GM18508 (cell line): Measurements from ENCODE around the gene ASIC4.

Experiments used
- ATAC-seq: cut with Tn5 transposase; IDR thresholded peaks from one replicate; pipeline ENCODE4 v1.9.1; 2021; ENCODE audit warnings: moderate number of reproducible peaks; ENCODE audit not compliant: insufficient read depth, unreplicated experiment

The ASIC4 gene

DNA sequence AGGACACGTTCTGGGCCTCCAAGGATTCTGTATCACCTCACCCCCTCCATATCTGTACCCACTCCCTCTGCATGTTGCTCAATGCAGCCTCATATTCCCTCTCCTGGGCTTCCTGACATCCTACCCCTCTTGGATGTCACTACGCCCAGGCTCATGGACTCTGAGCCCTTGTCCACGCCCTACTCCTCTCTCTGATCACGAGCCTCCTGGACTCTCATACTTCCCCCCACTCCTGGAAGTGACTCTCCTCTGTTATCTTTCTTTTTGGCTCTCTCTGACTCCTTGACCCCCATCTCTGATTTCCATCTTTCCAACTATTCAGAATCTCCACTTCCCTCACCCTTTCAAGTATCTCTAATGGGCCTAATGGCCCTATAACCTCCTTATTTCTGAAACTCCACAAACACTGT lies 31.7 kb downstream of the ASIC4 start:
- no peak for ATAC-seq

DNA sequence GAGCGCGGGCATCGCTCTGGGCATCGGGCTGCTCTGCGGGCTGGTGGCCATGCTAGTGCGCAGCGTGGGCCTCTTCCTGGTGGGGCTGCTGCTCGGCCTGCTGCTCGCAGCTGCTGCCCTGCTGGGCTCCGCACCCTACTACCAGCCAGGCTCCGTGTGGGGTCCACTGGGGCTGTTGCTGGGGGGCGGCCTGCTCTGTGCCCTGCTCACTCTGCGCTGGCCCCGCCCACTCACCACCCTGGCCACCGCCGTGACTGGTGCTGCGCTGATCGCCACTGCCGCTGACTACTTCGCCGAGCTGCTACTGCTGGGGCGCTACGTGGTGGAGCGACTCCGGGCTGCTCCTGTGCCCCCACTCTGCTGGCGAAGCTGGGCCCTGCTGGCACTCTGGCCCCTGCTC lies 33.3 kb downstream of the ASIC4 start:
- ATAC-seq, result no peak

DNA sequence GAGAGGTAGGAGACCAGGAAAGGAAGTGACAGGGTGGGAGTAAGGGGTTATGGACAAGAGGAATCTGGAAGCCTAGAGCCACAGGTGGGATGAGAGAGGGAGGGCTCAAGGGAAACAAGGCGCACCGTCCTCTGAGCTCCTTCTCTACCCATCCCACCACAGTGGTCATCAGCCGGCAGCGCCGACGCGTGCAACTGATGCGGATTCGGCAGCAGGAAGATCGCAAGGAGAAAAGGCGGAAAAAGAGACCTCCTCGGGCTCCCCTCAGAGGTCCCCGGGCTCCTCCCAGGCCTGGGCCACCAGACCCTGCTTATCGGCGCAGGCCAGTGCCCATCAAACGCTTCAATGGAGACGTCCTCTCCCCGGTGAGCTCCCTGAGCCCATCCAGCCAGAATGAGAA lies 34.7 kb downstream of the ASIC4 start:
- ATAC-seq, result no peak

DNA sequence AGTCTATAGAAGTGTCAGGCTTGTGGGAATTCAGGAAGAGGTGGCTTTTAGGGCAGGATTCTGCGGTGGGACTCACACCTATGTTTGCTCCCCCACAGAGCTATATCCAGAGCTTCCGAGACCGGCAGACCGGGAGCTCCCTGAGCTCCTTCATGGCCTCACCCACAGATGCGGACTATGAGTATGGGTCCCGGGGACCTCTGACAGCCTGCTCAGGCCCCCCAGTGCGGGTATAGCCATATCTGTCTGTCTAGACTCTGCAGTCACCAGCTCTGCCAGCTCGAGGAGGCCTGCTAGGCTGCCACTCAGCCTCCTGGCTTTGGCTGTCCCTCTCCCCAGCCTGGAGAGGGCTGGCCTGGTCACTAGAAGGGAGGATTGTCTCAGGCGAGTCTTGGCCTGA lies 35.3 kb downstream of the ASIC4 start:
- no peak for ATAC-seq

DNA sequence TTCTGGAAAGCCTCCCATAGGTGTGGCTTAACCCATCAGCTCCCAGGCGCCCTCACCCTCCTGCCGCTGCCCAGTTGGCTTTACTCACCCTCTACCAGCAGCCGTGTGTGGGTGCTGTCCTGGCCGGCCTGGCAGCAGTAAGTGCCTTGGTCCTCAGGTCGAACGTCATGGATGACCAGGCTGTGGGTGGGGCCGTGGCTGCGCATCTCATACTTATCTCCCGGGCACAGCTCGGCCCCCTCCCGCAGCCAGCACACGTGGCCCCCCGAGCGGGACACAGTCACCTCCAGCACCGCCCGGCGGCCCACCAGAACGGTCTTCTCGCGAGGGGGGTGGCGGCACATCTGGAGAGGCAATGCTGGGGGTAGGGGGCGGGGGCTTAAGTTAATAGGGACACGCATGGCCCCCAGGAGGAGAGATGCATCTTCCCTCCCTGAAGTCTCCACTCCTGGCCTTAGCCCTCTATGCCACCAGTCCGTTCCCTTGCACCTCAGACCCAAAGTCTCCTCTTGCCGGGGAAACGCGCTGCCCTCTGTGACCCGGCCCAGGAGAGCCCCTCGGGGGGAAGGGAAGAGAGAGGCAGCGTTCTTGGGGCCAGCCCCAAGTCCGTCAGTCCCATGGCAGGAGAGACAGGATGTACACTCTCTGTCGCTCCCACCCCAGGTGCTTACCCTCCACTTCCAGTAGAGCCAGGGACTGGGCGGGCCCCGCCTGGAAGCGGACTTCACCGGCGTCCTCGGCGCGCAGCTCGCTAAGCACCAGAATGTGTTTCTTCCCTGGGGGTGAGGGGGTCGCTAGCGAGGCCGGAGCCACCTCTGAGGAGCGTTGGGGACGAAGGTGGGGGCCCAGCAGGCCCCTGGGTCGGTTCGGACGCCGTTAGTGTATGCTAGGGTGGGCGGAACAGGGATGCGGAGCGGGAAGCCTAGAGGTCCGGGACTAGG lies 37.4 kb downstream of the ASIC4 start:
- ATAC-seq, result peak; percentile 14

GRCh38 chr2:219552382-219553167 lies 38.3 kb downstream of the ASIC4 start:
- peak; percentile 66 for ATAC-seq

DNA sequence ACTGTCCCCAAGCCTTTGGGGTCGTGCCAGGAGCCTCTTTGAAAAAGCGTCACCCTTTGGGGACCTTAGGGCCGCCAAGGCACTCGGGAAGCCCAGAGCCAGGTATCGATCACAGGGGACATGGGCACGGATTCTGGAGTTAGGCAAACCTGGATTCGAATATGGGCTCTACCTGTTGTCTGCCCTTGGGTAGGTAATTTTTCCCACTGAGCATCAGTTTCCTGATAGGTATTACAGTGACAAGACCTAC lies 38.8 kb downstream of the ASIC4 start:
- no peak for ATAC-seq

- ATAC-seq, result no peak
Measured at GRCh38 chr2:219553463-219553963, 39.2 kb downstream of the ASIC4 start.

- no peak for ATAC-seq
Measured at GRCh38 chr2:219554350-219554749, 40.1 kb downstream of the ASIC4 start.

DNA sequence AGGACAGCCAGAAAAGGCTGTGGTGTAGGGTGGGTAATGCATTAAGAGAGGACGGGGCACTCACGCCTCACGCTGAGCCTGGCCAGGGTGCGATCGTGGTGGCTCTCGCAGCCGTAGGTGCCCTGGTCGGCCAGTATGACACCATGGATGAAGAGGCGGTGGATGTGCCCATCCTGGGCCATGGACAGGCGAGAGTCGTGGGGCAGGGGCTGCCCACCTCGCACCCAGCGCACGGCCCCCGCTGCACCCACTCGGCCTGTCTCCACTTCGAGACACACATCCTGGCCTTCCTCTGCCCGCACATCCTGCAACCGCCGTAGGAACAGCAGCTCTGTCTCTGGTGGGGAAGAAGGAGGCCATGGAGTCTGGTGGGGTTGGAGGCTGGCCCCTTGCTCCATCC lies 41.7 kb downstream of the ASIC4 start:
- no peak for ATAC-seq

DNA sequence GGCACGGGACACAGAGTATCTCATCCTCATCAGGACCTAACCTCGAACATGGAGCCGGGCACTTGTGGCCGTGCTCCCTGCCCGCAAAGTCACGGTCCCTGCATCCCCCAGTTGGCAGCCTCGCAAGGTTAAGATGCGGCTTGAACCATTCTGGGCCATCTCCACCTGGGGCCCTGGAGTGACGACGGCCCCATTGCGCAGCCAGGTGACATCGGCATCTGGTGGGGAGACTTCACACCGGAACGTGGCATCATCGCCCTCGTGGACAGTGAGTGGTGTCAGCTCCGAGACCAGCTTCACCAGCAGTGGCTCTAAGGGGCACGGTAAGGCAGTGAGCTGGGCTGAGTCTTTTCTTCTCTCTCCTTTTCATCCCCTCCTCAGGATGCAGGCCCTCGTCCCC lies 42.1 kb downstream of the ASIC4 start:
- no peak for ATAC-seq

GRCh38 chr2:219557320-219557719 lies 43.0 kb downstream of the ASIC4 start:
- ATAC-seq, result no peak

DNA sequence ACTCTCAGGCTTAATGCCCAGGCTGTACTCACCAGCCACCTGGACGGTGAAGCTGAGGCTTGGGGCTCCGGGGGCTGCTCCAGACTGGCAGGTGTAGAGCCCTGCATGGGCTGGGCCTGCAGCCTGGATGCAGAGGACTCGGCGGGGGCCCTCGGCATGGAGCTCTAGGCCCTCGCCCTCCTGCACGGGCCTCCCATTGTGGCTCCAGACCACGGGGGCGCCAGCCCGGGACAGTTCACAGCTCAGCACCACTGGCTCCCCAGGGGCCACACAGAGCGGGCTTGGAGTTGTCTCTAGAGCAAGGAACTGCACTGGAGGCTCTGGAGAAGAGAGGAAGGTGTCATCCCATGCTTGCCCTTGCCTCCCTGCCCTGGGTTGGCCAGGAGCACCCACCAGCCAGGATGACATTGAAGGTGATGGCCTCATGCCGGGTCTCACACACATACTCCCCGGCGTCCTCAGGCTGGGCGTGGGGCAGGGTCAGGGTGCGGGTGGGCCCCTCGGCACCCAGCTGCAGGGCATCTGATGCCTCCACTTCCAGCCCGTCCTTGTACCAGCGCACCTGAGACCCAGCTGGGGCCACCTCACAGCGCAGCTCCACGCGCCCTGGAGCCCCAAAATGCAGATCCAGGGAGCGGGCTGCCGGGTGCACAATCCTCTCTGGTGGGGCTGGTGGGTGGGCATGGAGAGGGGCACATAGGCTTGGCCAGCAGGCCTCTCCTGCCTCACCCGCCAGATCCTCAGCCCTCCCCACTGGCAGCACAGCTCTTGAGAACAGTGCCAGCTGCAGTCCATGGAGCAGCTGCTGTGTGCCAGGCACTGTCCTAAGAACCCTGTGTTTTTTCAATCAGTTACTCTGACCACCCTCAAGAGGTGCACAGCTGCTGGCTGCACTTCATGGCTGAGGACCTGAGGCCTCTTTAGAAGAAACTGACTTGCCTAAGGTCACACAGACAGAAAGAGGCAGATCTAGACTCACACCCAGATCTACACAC lies 43.8 kb downstream of the ASIC4 start:
- ATAC-seq, result no peak

- no peak for ATAC-seq
Measured at GRCh38 chr2:219559156-219559915, 45.1 kb downstream of the ASIC4 start.

GRCh38 chr2:219560037-219560892 lies 46.0 kb downstream of the ASIC4 start:
- no peak for ATAC-seq

- no peak for ATAC-seq
Measured at GRCh38 chr2:219560893-219561178, 46.6 kb downstream of the ASIC4 start.

GRCh38 chr2:219561179-219562048 lies 47.1 kb downstream of the ASIC4 start:
- ATAC-seq, result no peak
